Measurements from ENCODE around the gene HPS1.

- no peak for TF ChIP-seq CTCF (IDR thresholded peaks at IDR 0.05)
- TF ChIP-seq POLR2A (IDR thresholded peaks at IDR 0.05): no peak
Observed at GRCh38 chr10:98422182-98422581, 24.6 kb downstream of the HPS1 start.

Data from heart left ventricle (tissue), 13 donors.